OCI-LY7 (cell line): ENCODE results near the gene KTN1. TPM values are rescaled to one million over a fixed set of nuclear protein-coding genes. Genes with fewer than 3 reads are reported as not detected.

ENCODE experiments used
- BruUV-seq: library from RNA; stranded (reverse); fragments of 400-500 nt; replicated peaks from 2 replicates; lab custom pipeline; 2021; lab: Mats Ljungman, UMichigan
- CTCF ChIA-PET: fragments of 300-600 bp; sonication (Branson Sonifier 250); formaldehyde crosslinking; loops from one replicate; lab custom pipeline; 2022; ENCODE audit warnings: antibody characterized with exemption; ENCODE audit not compliant: unreplicated experiment; lab: Charles Lee
- POLR2A ChIA-PET: fragments of 300-600 bp; sonication (Branson Sonifier 250); formaldehyde crosslinking; loops from one replicate; lab custom pipeline; 2022; ENCODE audit warnings: antibody characterized with exemption; lab: Charles Lee
- DNase-seq: peaks from one replicate; pipeline ENCODE4 v3.0.0-alpha.2; 2015; ENCODE audit warnings: low spot score
- H2AFZ ChIP-seq: fragments of 200-600 bp; sonication (generic), shearing (Covaris generic); 2 replicates; pipeline ENCODE4 v1.6.1; 2014; ENCODE audit warnings: mild to moderate bottlenecking, antibody characterized with exemption, low read length, moderate library complexity
- H3K27ac ChIP-seq: fragments of 200-600 bp; sonication (generic); 2 replicates; pipeline ENCODE4 v1.5.1; 2014; ENCODE audit warnings: mixed run types, low read depth, mild to moderate bottlenecking, moderate library complexity, low read length, inconsistent platforms; ENCODE audit not compliant: poor library complexity, severe bottlenecking
- H3K36me3 ChIP-seq: fragments of 200-600 bp; sonication (generic); 2 replicates; pipeline ENCODE4 v1.6.1; 2014; ENCODE audit warnings: mild to moderate bottlenecking, antibody characterized with exemption, low read length, moderate library complexity, mixed read lengths; ENCODE audit not compliant: insufficient read depth
- H3K4me1 ChIP-seq: fragments of 200-600 bp; sonication (generic); 2 replicates; pipeline ENCODE4 v1.5.1; 2014; ENCODE audit warnings: mild to moderate bottlenecking, low read length; ENCODE audit not compliant: insufficient read depth, poor library complexity, severe bottlenecking
- H3K4me2 ChIP-seq: fragments of 200-600 bp; sonication (generic); 2 replicates; pipeline ENCODE4 v1.6.1; 2014; ENCODE audit warnings: mild to moderate bottlenecking, low read length
- H3K4me3 ChIP-seq: fragments of 200-600 bp; sonication (generic); 2 replicates; pipeline ENCODE4 v1.5.1; 2014; ENCODE audit warnings: mild to moderate bottlenecking, low read depth, low read length; ENCODE audit not compliant: poor library complexity, severe bottlenecking
- H3K79me2 ChIP-seq: fragments of 200-600 bp; sonication (generic); 2 replicates; pipeline ENCODE4 v1.6.1; 2016; ENCODE audit warnings: low read depth, mild to moderate bottlenecking, low read length, moderate library complexity, mixed read lengths; ENCODE audit not compliant: insufficient read depth
- H3K9me2 ChIP-seq: fragments of 200-600 bp; sonication (generic); 2 replicates; pipeline ENCODE4 v1.6.1; 2016; ENCODE audit warnings: mild to moderate bottlenecking, low read length, mixed read lengths; ENCODE audit not compliant: insufficient read depth
- H3K9me3 ChIP-seq: fragments of 200-600 bp; sonication (generic); 2 replicates; pipeline ENCODE4 v1.6.1; 2014; ENCODE audit warnings: mild to moderate bottlenecking, mixed run types, low read length, mixed read lengths
- H4K20me1 ChIP-seq: fragments of 200-600 bp; sonication (generic); 2 replicates; pipeline ENCODE4 v1.6.1; 2014; ENCODE audit warnings: mild to moderate bottlenecking, antibody characterized with exemption, low read length, moderate library complexity, mixed read lengths; ENCODE audit not compliant: insufficient read depth
- CTCF ChIP-seq: fragments of 200-600 bp; sonication (generic); conservative IDR thresholded peaks from 2 replicates; pipeline ENCODE4 v1.5.1; 2014; ENCODE audit warnings: mild to moderate bottlenecking, antibody characterized with exemption, low read length, moderate library complexity, mixed read lengths
- EZH2phosphoT487 ChIP-seq: fragments of 200-600 bp; sonication (generic); IDR thresholded peaks from 2 replicates; pipeline ENCODE4 v1.6.1; 2018; ENCODE audit warnings: low read depth, borderline replicate concordance, mild to moderate bottlenecking, mixed run types, antibody characterized with exemption, low read length, moderate library complexity, mixed read lengths
- intact Hi-C: fragments of 100-400 bp; cut with micrococcal nuclease; formaldehyde crosslinking; loops from one replicate; pipeline ENCODE4 v1.10.0; 2022; ENCODE audit not compliant: unreplicated experiment
- total RNA-seq, 2 experiments: library from RNA; depleted of rRNA in 1 of 2; stranded (reverse); fragments of >200 nt in 1 of 2; shearing (Covaris generic) in 1 of 2; gene quantifications; 2 replicates each; pipeline ENCODE4 v1.2.3, GENCODE V29; 2014 to 2022

The KTN1 gene
- total RNA-seq, 2 experiments from 2014 or later = 60.6 to 124 TPM

- no TSS peak for BruUV-seq
- H3K4me2 ChIP-seq = no peak overlapping the region
- POLR2A ChIA-PET = interaction anchor here (0.6 to 0.7 kb wide), 3 partner anchors 12 to 417 kb away, joined by 3 to 4 read pairs (median 3); no protein-coding TSS in a partner anchor
These were observed 44.3 kb upstream of the KTN1 start for GRCh38 chr14:55535516-55536203.

DNA sequence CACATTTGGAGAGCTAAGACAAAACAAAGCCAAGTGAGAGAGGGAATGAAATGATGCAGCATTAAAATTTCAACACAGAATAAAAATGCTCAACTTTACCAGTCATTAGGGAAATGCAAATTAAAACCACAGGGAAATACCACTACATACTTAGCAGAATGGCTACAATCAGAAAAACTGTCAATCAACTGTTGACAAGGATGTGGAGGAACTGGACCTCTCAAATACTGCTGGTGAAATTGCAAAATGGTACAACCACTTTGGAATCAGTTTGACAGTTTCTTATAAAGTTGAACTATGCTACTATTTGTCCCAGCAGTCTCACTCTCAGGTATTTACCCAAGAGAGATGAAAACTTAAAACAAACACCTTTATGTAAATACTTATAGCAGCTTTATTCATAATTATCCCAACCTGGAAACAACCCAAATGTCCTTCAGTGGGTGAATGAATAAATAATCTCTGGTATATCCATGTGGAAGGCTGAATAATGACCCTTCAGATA, 43.8 kb upstream of the KTN1 start:
- H3K79me2 ChIP-seq = no peaks in the 10 kb centered on the region
- no TSS peak for BruUV-seq
- H3K4me1 ChIP-seq = no peaks in the 10 kb centered on the region
- ChIA-PET CTCF (no interaction called here), POLR2A (interaction anchor here (0.6 to 0.7 kb wide), 2 partner anchors 77 to 418 kb away, joined by 3 to 4 read pairs; no protein-coding TSS in a partner anchor)
- no peaks in the 10 kb centered on the region for H4K20me1 ChIP-seq
- no peaks in the 10 kb centered on the region for H3K9me2 ChIP-seq
- H3K4me2 ChIP-seq = no peak overlapping the region
- intact Hi-C loops = no loop called here
- no peak for TF ChIP-seq CTCF
- no peak for TF ChIP-seq EZH2phosphoT487
- H3K9me3 ChIP-seq = no peaks in the 10 kb centered on the region
- no peaks in the 10 kb centered on the region for H3K36me3 ChIP-seq
- no peak overlapping the region for H3K4me3 ChIP-seq
- no peak for DNase-seq
- H2AFZ ChIP-seq = no peak overlapping the region
- no peak overlapping the region for H3K27ac ChIP-seq

More at GRCh38 chr14:55535516-55536203, 44.3 kb upstream of the KTN1 start:
- Histone ChIP-seq H4K20me1 (no peaks in the 10 kb centered on the region), H2AFZ (no peak overlapping the region), H3K9me2 (no peaks in the 10 kb centered on the region), H3K36me3 (no peaks in the 10 kb centered on the region), H3K4me1 (no peaks in the 10 kb centered on the region), H3K27ac (no peak overlapping the region), H3K9me3 (no peaks in the 10 kb centered on the region), H3K4me3 (no peak overlapping the region), H3K79me2 (no peaks in the 10 kb centered on the region)
- CTCF ChIA-PET = no interaction called here
- intact Hi-C loops = no loop called here
- DNase-seq = no peak
- TF ChIP-seq CTCF (no peak), EZH2phosphoT487 (no peak)

- Histone ChIP-seq H3K4me2 (no peak overlapping the region), H3K27ac (no peak overlapping the region), H4K20me1 (no peaks in the 10 kb centered on the region), H3K4me1 (no peaks in the 10 kb centered on the region), H3K79me2 (no peaks in the 10 kb centered on the region), H3K36me3 (no peaks in the 10 kb centered on the region), H3K9me3 (no peaks in the 10 kb centered on the region), H3K4me3 (no peak overlapping the region), H3K9me2 (no peaks in the 10 kb centered on the region), H2AFZ (no peak overlapping the region)
- BruUV-seq = no TSS peak
- intact Hi-C loops = no loop called here
- ChIA-PET POLR2A (no interaction called here), CTCF (no interaction called here)
- no peak for TF ChIP-seq CTCF
- TF ChIP-seq EZH2phosphoT487 = no peak
- no peak for DNase-seq
These were observed 42.2 kb upstream of the KTN1 start for GRCh38 chr14:55537782-55538181.
